ENCODE measurements around the gene SPEF2.
"Not testable (repeated sequence)": the region's sequence is repeated elsewhere in the genome, so short reads cannot be mapped to it uniquely, and the experiment has no call there.

Gene SPEF2

GRCh38 chr5:35660451-35660850 is 42.8 kb downstream of the SPEF2 start:
- DNase-seq, result no peak

- no peak for DNase-seq
Measured at GRCh38 chr5:35664584-35664983, 46.9 kb downstream of the SPEF2 start.

GRCh38 chr5:35665096-35665495 is 47.4 kb downstream of the SPEF2 start:
- no peak for DNase-seq

- DNase-seq, result no peak
Measured at GRCh38 chr5:35668319-35668718, 50.7 kb downstream of the SPEF2 start.

DNA sequence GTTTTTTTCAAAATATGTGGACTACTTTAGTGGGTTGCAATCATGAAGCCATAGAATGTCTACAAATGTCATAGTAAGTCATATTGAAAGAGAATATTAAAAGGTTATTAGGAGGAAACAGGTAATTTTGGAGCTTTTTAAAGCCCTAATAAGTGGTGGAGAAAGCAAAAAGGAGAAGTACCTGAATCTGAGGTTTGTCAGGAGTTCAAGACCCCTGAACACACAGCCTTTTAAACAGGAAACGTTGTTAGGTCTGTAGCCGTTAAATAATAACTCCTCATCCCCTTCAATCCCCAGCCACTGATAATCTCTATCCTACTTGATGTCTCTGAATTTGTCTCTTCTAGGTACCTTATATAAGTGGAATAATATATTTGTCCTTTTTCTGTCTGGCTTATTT is 51.1 kb downstream of the SPEF2 start:
- DNase-seq, result no peak

- DNase-seq, result no peak
Measured at GRCh38 chr5:35671541-35672295, 54.1 kb downstream of the SPEF2 start.

GRCh38 chr5:35672296-35672655 is 54.6 kb downstream of the SPEF2 start:
- DNase-seq, result not testable (repeated sequence)

GRCh38 chr5:35672995-35673394 is 55.3 kb downstream of the SPEF2 start:
- DNase-seq, result no peak

DNA sequence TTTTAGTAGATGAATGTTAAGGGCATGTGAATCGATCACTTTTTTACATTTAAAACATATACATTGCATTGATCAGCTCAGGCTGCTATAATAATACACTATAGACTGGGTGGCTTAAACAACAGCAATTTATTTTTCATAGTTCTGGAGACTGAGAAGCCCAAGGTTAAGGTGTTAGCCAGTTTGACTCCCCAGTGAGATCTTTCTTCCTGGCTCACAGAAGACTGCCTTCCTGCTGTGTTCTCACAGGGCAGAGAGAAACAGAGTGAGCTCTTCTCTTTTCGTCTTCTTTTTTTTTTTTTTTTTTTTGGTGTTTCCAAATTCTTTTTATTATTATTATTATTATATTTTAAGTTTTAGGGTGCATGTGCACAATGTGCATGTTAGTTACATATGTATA is 56.4 kb downstream of the SPEF2 start:
- DNase-seq, result no peak

- no peak for DNase-seq
Measured at GRCh38 chr5:35675392-35675791, 57.7 kb downstream of the SPEF2 start.

GRCh38 chr5:35677878-35678277 is 60.2 kb downstream of the SPEF2 start:
- no peak for DNase-seq

DNA sequence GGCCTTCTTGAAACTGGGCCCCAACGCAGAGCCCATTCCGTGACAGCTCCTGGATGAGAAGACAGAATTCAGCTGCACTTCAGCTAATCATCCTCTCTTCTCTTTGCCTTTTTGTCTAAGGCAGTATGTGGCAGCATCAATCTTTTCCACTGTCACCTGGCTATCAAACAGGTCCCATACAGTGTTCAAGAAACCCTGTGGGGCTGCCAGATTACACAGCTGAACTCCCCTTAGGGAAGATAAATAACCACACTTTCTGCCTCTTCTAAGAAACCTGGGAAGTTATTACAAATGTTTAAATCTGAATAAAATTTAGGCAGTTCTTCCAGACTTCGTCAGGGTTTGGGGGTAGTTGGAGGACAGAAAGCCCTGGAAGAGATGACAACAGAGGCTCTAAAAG is 61.0 kb downstream of the SPEF2 start:
- no peak for DNase-seq

DNA sequence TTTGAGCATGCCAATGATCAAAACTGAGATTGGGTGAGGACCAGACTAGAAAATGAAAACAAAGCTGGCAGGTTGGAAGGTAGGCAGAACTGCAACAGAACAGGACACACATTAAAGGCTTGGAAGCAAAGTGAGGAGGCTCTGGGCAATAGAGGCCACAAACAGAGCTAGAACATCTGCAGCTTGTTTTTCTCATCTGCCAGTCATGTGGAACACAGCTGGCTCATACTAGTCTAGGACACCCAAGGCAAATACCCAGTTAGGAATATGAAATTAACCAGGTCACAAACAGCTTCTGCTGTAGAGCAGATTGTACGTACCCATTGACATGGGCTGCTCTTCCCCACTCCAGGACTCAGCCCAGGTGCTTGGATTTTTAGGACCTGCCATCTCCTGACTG is 61.7 kb downstream of the SPEF2 start:
- DNase-seq, result no peak

DNA sequence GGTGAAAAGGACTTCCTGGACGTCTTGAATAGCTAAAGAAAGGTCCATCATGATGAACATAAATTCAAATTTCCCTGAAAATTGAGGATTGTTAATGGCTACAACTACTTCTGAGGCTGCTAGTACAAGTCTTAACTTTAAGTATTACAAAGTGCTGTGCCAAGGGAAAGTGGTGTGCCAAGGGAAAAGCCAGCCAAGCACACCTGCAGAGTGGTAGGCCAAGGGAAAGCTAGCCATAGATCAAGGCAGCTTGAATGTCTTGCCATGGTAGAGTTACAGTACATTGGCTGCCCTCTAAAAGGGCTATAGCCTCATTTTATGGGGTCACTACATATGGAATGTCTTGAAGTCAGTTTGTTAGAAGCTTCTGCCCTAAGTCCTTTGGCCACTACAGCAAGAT is 64.2 kb downstream of the SPEF2 start:
- no peak for DNase-seq

DNA sequence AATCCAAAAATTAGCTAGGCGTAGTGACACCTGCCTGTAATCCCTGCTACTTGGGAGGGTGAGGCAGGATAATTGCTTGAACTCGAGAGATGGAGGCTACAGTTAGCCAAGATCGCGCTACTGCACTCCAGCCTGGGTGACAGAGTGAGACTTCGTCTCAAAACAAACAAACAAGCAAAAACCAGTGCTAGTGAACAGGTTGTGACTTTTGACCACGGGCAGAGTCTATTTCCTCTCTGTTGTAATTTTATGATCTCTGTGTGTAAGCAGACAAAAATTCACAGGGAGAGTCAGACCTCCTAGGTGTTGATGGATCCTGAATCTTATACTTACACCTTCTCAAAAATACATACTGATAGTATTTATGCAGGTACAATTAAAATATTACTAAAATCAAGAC is 65.8 kb downstream of the SPEF2 start:
- no peak for DNase-seq

DNA sequence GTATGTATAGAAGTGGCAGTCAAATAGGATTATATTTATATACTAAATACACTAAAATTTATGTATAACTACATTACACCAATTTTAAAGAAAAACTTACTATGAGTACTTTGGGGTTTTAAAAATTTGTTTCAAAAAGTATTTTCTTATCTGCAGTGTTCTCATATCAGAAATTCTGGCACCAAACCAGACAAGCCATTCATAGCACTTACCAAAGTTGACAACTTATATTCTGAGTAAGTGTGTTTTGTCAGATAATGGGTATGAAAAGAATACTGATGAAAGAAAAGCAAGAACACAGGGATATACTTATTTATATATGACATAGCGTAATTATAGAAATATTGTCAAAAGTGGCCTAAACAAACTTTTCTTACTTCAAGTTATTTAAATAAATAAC is 67.5 kb downstream of the SPEF2 start:
- DNase-seq, result no peak

- DNase-seq, result no peak
Measured at GRCh38 chr5:35687961-35688360, 70.3 kb downstream of the SPEF2 start.

GRCh38 chr5:35694481-35694880 is 76.8 kb downstream of the SPEF2 start:
- no peak for DNase-seq

DNA sequence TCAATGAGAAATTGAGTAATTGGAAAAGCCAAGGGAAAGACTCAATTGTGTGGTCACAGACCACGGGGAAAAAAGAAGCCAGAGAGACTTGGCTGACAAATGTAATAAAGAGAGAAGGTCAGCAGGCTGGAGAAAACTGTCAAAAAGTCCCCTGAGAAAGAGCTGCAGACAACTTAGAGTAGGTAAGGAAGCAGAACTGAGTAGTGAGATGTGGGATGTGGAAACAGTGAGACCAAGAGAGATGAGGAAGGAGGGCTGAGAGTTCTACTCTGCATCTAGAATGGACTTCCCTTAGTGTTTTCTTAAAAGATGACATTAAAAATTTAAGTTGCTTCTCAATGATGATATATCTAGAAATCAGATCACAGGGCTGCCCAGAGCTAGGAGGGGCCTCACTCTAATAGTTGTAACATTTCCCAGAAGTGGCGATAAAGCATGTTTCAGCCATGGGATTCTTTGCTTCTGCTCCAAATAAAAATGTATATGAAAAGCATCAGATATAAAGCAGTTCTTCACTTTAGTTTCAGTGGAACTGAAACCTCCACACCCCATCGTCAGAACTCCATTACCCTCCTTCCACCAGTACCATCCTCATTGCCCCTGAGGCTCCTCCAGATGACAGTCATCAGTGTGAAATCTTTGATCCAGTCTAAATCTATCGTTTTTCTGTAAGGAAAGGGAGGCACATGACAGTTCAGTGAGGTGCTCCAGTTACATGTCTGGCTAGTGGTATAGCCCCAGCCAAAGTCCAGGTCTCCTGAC is 80.6 kb downstream of the SPEF2 start:
- no peak for DNase-seq

DNA sequence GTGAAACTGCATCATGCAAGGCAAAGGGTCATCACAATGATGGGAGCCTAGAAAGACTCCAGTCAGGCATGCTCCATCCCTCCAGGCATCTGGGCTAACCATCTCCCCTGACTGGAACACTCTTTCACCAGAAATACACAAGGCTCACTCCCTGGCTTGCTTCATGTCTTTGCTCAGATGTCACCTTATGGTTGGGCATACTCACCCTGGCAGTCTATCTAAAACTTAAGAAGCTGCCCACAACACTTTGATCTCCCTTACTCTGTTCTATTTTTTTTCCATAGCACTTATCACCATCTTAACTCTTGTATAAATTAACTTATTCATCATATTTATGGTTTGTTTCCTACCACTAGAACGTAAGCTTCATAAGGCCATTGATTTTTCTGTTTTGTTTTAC is 90.0 kb downstream of the SPEF2 start:
- no peak for DNase-seq

DNA sequence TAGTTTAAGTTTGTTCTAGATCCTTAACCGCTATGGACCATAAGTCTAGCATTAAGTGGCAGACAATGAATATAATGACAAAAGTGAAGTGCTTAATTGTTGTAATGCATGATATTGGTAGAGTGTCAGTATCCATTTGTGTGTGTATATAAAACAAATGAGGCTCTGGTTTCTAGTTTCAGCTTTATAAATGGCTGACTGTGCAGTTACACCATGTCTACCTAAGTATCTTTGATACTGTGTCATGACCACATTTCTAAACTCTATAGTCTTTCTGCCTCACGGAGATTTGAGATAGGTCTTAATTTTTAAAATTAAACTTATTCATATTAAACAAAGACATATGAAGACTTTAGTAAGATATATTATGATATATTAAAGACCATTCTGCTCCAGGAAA is 92.0 kb downstream of the SPEF2 start:
- DNase-seq, result no peak

GRCh38 chr5:35717718-35718117 is 100.1 kb downstream of the SPEF2 start:
- no peak for DNase-seq

GRCh38 chr5:35735718-35736117 is 118.1 kb downstream of the SPEF2 start:
- DNase-seq, result no peak

DNA sequence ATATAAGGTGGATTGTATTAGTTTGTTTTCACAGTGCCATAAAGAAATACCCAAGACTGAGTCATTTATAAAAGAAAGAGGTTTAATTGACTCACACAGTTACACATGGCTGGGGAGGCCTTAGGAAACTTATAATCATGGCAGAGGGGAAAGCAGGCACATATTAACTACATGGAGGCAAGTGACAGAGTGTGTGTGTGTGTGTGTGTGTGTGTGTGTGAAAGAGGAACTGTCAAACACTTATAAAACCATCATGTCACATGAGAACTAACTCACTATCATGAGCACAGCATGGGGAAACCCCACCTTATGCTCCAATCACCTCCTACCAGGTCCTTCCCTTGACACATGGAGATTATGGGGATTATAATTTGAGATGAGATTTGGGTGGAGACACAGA is 118.6 kb downstream of the SPEF2 start:
- no peak for DNase-seq

Measured in fibroblast of skin of right quadriceps (primary cell).